ENCODE data around the gene RAD51B.

RAD51B gene

GRCh38 chr14:67851785-67852410 is 32.3 kb downstream of the RAD51B start:
- DNase-seq (ENCODE audit: low spot score) = no peak
- no peak overlapping the region for H3K27ac ChIP-seq
- no peak for TF ChIP-seq CTCF (conservative IDR thresholded peaks at IDR 0.05; ENCODE audit: low read depth)
- ChIA-PET CTCF (interaction anchor here (0.5 kb wide), 1 partner anchor 52 kb away, joined by 4 read pairs; no protein-coding TSS in a partner anchor), POLR2A (ENCODE audit: low non-redundant PET) (no interaction called here)

GRCh38 chr14:67852926-67853604 is 33.5 kb downstream of the RAD51B start:
- no peak for DNase-seq (ENCODE audit: low spot score)
- CTCF ChIA-PET = interaction anchor here (0.9 kb wide), 1 partner anchor 16 kb away, joined by 3 read pairs; no protein-coding TSS in a partner anchor
- H3K27ac ChIP-seq = no peak overlapping the region
- POLR2A ChIA-PET (ENCODE audit: low non-redundant PET) = no interaction called here
- no peak for TF ChIP-seq CTCF (conservative IDR thresholded peaks at IDR 0.05; ENCODE audit: low read depth)

GRCh38 chr14:67853715-67854114 is 34.1 kb downstream of the RAD51B start:
- no peak overlapping the region for H3K27ac ChIP-seq
- no peak for TF ChIP-seq CTCF (conservative IDR thresholded peaks at IDR 0.05; ENCODE audit: low read depth)
- no peak for DNase-seq (ENCODE audit: low spot score)
- ChIA-PET POLR2A (ENCODE audit: low non-redundant PET) (no interaction called here), CTCF (no interaction called here)

GRCh38 chr14:67856827-67857226 is 37.2 kb downstream of the RAD51B start:
- TF ChIP-seq CTCF (conservative IDR thresholded peaks at IDR 0.05; ENCODE audit: low read depth) = no peak
- CTCF ChIA-PET = interaction anchor here (0.6 to 0.8 kb wide), 3 partner anchors 18 to 421 kb away, joined by 3 to 4 read pairs (median 4); no protein-coding TSS in a partner anchor
- DNase-seq (ENCODE audit: low spot score) = no peak
- POLR2A ChIA-PET (ENCODE audit: low non-redundant PET) = no interaction called here
- no peak overlapping the region for H3K27ac ChIP-seq

GRCh38 chr14:67857778-67858350 is 38.3 kb downstream of the RAD51B start:
- no peak overlapping the region for H3K27ac ChIP-seq
- POLR2A ChIA-PET (ENCODE audit: low non-redundant PET) = no interaction called here
- CTCF ChIA-PET = interaction anchor here (0.6 to 0.8 kb wide), 2 partner anchors 19 to 967 kb away, joined by 3 read pairs; no protein-coding TSS in a partner anchor
- no peak for TF ChIP-seq CTCF (conservative IDR thresholded peaks at IDR 0.05; ENCODE audit: low read depth)
- DNase-seq (ENCODE audit: low spot score) = no peak

- H3K27ac ChIP-seq = no peak overlapping the region
- CTCF ChIA-PET = no interaction called here
- POLR2A ChIA-PET (ENCODE audit: low non-redundant PET) = no interaction called here
- no peak for TF ChIP-seq CTCF (conservative IDR thresholded peaks at IDR 0.05; ENCODE audit: low read depth)
- no peak for DNase-seq (ENCODE audit: low spot score)
These were observed 39.7 kb downstream of the RAD51B start for GRCh38 chr14:67859169-67859749.

Data from RWPE1 (cell line).